ENCODE results near the gene C1QTNF3. TPM values are rescaled to one million over a fixed set of nuclear protein-coding genes. Genes with fewer than 3 reads are reported as not detected.
"Not testable (repeated sequence)": the region's sequence is repeated elsewhere in the genome, so short reads cannot be mapped to it uniquely, and the experiment has no call there.

Gene C1QTNF3
- total and polyA plus RNA-seq, 9 donors: 2.8 to 17.9 (median 4.4) TPM

GRCh38 chr5:34031966-34032365 lies 11.0 kb downstream of the C1QTNF3 start:
- H3K9me3 ChIP-seq: no peaks in the 10 kb centered on the region
- WGBS, 3 donors: 61 to 73% (median 61%) methylated on average over 3 of the region's 3 CpGs
- no peaks in the 10 kb centered on the region for H3K36me3 ChIP-seq
- DNase-seq: no peak
- H3K4me3 ChIP-seq: no peak overlapping the region
- H3K4me1 ChIP-seq (ENCODE audit: insufficient read depth): no peaks in the 10 kb centered on the region
- no peaks in the 10 kb centered on the region for H3K27me3 ChIP-seq
- no peak overlapping the region for H3K27ac ChIP-seq
- TF ChIP-seq EP300 (IDR thresholded peaks at IDR 0.05) (no peak), CTCF (IDR thresholded peaks at IDR 0.05) (no peak), POLR2A (IDR thresholded peaks at IDR 0.05) (no peak)
- intact Hi-C loops (cut with DNase I): no loop called here

- Histone ChIP-seq H3K36me3 (no peaks in the 10 kb centered on the region), H3K4me3 (no peak overlapping the region), H3K27me3 (no peaks in the 10 kb centered on the region), H3K9me3 (no peaks in the 10 kb centered on the region), H3K27ac (no peak overlapping the region), H3K4me1 (ENCODE audit: insufficient read depth) (no peaks in the 10 kb centered on the region)
- no peak for DNase-seq
- TF ChIP-seq CTCF (IDR thresholded peaks at IDR 0.05): no peak
- no peak for TF ChIP-seq POLR2A (IDR thresholded peaks at IDR 0.05)
- no peak for TF ChIP-seq EP300 (IDR thresholded peaks at IDR 0.05)
- 74 to 89% (median 85%) methylated on average over 2 of the region's 2 CpGs for WGBS, 3 donors
- intact Hi-C loops (cut with DNase I): no loop called here
These were observed 11.9 kb downstream of the C1QTNF3 start for GRCh38 chr5:34031117-34031516.

- H3K27me3 ChIP-seq; H3K9me3 ChIP-seq; H3K4me1 ChIP-seq (ENCODE audit: insufficient read depth); H3K27ac ChIP-seq; DNase-seq; H3K4me3 ChIP-seq; intact Hi-C loops (cut with DNase I); H3K36me3 ChIP-seq: not testable (repeated sequence)
- 97 to 99% (median 97%) methylated on average over 2 of the region's 2 CpGs for WGBS, 3 donors
These were observed 12.4 kb downstream of the C1QTNF3 start for GRCh38 chr5:34030585-34030984.

- intact Hi-C loops (cut with DNase I): no loop called here
- Histone ChIP-seq H3K4me1 (ENCODE audit: insufficient read depth) (no peaks in the 10 kb centered on the region), H3K36me3 (no peaks in the 10 kb centered on the region), H3K27me3 (no peaks in the 10 kb centered on the region), H3K9me3 (no peaks in the 10 kb centered on the region), H3K27ac (no peak overlapping the region), H3K4me3 (no peak overlapping the region)
- TF ChIP-seq EP300 (IDR thresholded peaks at IDR 0.05) (no peak), CTCF (IDR thresholded peaks at IDR 0.05) (no peak), POLR2A (IDR thresholded peaks at IDR 0.05) (no peak)
- DNase-seq: no peak
- WGBS, 3 donors: 62 to 85% (median 66%) methylated on average over 1 of the region's 1 CpG
These were observed 13.0 kb downstream of the C1QTNF3 start for GRCh38 chr5:34030048-34030447.

- intact Hi-C loops (cut with DNase I): no loop called here
- DNase-seq: no peak
- TF ChIP-seq POLR2A (IDR thresholded peaks at IDR 0.05): no peak
- no peak for TF ChIP-seq CTCF (IDR thresholded peaks at IDR 0.05)
- TF ChIP-seq EP300 (IDR thresholded peaks at IDR 0.05): no peak
These were observed 14.7 kb downstream of the C1QTNF3 start for GRCh38 chr5:34028349-34028748.

More at GRCh38 chr5:34028349-34028748, 14.7 kb downstream of the C1QTNF3 start:
- H3K4me1 ChIP-seq (ENCODE audit: insufficient read depth): no peaks in the 10 kb centered on the region
- H3K27me3 ChIP-seq: no peaks in the 10 kb centered on the region
- H3K9me3 ChIP-seq: no peaks in the 10 kb centered on the region
- H3K4me3 ChIP-seq: no peak overlapping the region
- no peaks in the 10 kb centered on the region for H3K36me3 ChIP-seq
- 76 to 79% (median 78%) methylated on average over 3 of the region's 3 CpGs for WGBS, 3 donors
- H3K27ac ChIP-seq: no peak overlapping the region
